HL-60 (cell line): ENCODE measurements around the gene ZNF518A.

Experiments used
- GABPA ChIP-seq: IDR thresholded peaks from 2 replicates; pipeline ENCODE4 v1.6.1; 2012; ENCODE audit warnings: low read depth
- POLR2AphosphoS5 ChIP-seq: IDR thresholded peaks from 2 replicates; pipeline ENCODE4 v1.6.1; 2012; ENCODE audit warnings: low read depth
- SPI1 ChIP-seq: IDR thresholded peaks from 2 replicates; pipeline ENCODE4 v1.6.1; 2012; ENCODE audit warnings: low read depth, mild to moderate bottlenecking, borderline replicate concordance
- TF ChIP-seq, protein P1 (sequence below): IDR thresholded peaks from one replicate; pipeline ENCODE4 v1.5.1; 2011; ENCODE audit warnings: low read length, control low read depth, inconsistent platforms; ENCODE audit not compliant: insufficient read depth
- TF ChIP-seq, protein P2 (sequence below): IDR thresholded peaks from 2 replicates; pipeline ENCODE4 v1.6.1; 2012; ENCODE audit warnings: low read depth; ENCODE audit not compliant: insufficient replicate concordance

DNA sequence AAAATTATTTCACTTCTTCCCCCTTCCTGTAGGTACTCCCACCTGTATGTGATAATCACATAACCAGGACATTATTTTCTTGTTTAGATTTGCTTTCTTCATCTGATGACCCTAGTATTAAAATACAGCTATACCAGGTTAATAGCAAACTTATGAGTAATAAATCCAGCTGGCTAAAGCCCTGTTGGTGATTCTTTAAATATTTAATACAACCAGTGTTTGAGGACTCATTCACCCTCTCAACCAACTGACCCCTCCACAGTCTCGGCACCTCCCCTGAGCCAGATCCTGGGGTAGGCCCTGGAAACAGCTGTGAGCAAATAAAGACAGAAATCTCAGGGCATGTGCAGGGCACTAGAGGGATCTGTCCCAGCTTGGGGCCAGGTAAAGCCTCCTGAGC is 82.8 kb downstream of the ZNF518A start:
- TF ChIP-seq, protein P1, sequence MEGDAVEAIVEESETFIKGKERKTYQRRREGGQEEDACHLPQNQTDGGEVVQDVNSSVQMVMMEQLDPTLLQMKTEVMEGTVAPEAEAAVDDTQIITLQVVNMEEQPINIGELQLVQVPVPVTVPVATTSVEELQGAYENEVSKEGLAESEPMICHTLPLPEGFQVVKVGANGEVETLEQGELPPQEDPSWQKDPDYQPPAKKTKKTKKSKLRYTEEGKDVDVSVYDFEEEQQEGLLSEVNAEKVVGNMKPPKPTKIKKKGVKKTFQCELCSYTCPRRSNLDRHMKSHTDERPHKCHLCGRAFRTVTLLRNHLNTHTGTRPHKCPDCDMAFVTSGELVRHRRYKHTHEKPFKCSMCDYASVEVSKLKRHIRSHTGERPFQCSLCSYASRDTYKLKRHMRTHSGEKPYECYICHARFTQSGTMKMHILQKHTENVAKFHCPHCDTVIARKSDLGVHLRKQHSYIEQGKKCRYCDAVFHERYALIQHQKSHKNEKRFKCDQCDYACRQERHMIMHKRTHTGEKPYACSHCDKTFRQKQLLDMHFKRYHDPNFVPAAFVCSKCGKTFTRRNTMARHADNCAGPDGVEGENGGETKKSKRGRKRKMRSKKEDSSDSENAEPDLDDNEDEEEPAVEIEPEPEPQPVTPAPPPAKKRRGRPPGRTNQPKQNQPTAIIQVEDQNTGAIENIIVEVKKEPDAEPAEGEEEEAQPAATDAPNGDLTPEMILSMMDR = no peak
- TF ChIP-seq POLR2AphosphoS5 (no peak), GABPA (no peak), SPI1 (no peak)
- TF ChIP-seq, protein P2, sequence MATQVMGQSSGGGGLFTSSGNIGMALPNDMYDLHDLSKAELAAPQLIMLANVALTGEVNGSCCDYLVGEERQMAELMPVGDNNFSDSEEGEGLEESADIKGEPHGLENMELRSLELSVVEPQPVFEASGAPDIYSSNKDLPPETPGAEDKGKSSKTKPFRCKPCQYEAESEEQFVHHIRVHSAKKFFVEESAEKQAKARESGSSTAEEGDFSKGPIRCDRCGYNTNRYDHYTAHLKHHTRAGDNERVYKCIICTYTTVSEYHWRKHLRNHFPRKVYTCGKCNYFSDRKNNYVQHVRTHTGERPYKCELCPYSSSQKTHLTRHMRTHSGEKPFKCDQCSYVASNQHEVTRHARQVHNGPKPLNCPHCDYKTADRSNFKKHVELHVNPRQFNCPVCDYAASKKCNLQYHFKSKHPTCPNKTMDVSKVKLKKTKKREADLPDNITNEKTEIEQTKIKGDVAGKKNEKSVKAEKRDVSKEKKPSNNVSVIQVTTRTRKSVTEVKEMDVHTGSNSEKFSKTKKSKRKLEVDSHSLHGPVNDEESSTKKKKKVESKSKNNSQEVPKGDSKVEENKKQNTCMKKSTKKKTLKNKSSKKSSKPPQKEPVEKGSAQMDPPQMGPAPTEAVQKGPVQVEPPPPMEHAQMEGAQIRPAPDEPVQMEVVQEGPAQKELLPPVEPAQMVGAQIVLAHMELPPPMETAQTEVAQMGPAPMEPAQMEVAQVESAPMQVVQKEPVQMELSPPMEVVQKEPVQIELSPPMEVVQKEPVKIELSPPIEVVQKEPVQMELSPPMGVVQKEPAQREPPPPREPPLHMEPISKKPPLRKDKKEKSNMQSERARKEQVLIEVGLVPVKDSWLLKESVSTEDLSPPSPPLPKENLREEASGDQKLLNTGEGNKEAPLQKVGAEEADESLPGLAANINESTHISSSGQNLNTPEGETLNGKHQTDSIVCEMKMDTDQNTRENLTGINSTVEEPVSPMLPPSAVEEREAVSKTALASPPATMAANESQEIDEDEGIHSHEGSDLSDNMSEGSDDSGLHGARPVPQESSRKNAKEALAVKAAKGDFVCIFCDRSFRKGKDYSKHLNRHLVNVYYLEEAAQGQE = no peak
